ENCODE measurements around the gene SOWAHC.
A peak's percentile ranks its signal among the peaks of the same experiment; 100 is the strongest.
"Not testable (repeated sequence)": the region's sequence is repeated elsewhere in the genome, so short reads cannot be mapped to it uniquely, and the experiment has no call there.

SOWAHC gene, protein sequence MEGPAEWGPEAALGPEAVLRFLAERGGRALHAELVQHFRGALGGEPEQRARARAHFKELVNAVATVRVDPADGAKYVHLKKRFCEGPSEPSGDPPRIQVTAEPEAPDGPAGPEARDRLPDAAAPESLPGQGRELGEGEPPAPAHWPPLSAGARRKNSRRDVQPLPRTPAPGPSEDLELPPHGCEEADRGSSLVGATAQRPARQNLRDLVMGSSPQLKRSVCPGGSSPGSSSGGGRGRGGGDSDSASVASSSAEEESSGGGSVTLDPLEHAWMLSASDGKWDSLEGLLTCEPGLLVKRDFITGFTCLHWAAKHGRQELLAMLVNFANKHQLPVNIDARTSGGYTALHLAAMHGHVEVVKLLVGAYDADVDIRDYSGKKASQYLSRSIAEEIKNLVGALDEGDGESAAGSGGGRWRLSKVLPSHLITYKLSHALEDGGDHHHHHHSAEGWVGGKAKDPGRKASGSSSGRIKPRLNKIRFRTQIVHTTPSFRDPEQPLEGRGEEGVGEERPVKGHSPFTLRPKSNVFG

DNA sequence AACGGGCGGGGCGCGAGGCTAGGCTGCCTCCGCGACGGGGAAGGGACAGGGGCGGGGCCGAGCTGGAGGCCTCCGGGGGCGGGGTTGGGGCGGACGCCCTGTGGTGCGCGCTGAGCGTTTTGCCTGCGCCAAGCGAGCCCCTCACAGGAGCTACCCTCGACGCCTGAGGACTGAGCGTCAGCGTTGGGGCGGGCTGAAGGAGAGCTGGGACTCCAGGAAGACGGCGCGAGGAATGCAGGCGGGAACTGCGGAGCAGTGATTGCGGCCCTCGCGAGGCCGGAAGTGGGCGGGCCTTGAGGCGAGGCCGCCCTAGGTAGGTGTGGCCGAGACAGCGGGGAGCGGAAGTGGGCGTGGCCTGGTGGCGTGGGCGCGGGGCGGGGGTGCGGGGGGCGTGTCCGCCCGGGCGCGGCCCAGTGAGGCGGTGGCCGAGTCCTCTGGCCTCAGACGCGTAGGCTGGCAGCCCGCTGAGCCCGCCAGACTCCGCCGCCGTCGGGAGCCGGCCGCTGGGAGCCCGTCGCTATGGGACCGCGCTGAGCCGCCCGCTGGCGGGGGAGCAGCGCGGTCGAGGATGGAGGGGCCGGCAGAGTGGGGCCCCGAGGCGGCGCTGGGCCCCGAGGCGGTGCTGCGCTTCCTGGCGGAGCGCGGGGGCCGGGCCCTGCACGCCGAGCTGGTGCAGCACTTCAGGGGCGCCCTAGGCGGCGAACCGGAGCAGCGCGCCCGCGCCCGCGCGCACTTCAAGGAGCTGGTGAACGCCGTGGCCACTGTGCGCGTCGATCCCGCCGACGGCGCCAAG lies at the start of gene SOWAHC, which contains the start of gene SEPTIN10:
Gene SOWAHC, plus strand, starts transcription at position 443 of the 793 bp plus-strand sequence. Its CDS starts 126 bp downstream, at position 569.
Gene SEPTIN10, minus strand, starts transcription at position 45 of the 793 bp plus-strand sequence. CDS start 139 bp downstream, outside the sequence.
- DNase-seq, result peak; percentile 84

DNA sequence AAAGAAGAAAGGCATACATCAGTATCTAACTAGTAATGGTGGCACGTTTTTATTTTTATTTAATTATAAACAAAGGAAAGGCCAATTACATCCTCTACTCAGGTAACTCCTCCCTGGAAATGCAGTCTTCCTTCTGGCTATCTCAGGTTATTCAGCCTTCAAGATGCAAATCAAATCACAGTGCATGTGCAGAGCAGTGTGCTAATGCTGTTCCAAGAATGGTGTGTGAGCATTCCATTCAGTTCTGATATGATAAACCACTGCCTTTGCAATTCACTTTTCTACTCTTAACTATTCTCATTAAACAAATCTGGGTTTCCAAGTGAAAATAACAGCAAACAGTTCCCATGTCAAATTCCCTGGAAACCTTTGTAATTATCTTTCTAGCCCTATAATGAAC lies 38.8 kb upstream of the SOWAHC start:
- no peak for DNase-seq

DNA sequence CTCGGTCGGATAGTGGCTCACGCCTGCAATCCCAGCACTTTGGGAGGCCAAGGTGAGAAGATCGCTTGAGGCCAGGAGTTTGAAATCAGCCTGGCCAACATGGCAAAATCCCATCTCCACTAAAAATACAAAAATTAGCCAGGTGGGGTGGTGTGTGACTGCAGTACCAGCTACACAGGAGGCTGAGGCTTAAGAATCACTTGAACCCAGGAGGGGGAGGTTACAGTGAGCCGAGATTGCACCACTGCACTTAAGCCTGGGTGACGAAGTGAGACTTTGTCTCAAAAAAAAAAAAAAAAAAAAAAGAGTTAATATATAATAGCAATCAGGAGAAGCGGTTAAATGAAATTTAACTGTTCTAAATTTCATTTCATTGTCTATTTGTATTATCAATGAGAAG lies 36.5 kb upstream of the SOWAHC start:
- not testable (repeated sequence) for DNase-seq

DNA sequence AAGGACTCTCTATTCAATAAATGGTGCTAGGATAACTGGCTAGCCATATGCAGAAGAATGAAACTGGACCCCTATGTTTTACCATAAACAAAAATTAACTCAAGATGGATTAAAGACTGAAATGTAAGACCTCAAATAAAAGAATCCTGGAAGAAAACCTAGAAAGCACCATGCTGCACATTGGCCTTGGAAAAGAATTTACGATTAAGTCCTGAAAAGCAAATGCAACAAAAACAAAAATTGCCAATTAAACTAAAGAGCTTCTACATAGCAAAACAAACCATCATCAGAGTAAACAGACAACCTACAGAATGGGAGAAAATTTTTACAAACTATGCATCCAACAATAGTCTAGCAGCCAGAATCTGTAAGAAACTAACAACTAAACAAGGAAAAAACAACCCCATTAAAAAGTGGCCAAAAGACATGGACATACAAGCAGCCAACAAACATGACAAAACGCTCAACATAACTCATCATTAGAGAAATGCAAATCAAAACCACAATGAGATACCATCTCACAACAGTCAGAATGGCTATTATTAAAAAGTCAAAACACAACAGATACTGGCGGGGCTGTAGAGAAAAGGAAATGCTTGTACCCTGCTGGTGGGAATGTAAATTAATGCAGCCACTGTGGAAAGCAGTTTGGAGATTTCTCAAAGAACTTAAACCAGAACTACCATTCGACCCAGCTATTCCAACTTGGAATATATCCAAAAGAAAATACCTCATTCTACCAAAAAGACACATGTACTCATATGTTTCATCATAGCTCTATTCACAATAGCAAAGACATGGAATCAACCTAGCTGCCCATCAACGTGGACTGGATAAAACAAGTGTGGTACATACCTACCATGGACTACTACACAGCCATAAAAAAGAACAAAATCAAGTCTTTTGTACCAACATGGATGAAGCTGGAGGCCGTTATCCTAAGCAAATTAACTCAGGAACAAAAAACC lies 31.0 kb upstream of the SOWAHC start:
- DNase-seq, result no peak

DNA sequence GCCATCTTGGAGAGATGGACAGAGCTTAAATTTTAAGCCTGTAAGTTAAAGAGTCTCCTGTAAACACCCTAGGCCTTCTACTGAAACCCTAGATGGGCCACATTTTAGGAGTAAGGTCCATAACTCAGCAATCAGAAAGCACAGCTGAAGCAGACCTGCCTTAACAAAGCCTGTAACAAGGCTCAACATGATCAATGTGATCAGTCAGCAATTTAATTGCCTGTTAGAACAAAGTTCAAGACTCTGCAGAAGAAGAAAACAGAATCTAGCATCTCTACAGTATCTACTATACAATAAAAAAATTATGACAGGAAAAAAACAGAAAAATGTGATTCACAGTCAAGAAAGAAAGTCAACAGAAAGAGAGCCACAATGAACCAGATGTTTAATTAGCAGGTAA lies 27.5 kb upstream of the SOWAHC start:
- DNase-seq, result no peak

DNA sequence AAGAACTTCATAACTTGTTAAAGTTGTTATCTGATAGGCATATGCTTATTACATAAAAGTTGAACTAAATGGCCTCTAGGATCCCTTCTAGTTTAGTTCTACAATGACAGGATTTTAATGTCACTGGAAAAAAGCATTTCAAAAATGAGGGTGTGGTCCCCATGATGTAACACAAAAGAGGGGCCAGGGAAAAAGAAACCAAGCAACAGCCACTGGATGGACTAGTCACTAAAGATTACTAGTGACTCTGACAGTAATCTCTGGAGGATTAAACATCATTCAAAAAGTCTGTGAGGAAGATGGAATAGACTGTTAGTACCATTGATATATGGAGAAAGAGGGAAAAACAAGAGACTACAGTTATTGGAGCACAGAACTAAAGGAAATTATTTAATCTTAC lies 23.0 kb upstream of the SOWAHC start:
- no peak for DNase-seq

DNA sequence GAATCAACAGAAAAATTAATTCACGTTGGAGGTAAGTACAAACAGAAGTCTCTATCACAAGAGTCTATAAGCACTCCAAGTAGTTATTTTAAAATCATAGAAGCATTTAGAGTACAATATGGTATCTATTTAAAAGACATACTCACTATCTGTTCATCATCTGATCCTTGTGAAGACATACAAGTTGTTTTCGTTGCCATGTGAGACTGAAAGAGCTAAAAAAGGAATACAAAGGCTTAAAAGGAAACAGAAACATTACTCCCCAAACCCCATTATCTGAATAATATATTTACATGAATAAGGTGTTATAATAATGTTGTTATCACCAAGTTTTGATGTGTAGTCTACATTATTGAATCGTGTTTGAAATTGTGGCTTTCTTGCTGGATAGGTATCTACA lies 21.3 kb upstream of the SOWAHC start:
- DNase-seq, result no peak

DNA sequence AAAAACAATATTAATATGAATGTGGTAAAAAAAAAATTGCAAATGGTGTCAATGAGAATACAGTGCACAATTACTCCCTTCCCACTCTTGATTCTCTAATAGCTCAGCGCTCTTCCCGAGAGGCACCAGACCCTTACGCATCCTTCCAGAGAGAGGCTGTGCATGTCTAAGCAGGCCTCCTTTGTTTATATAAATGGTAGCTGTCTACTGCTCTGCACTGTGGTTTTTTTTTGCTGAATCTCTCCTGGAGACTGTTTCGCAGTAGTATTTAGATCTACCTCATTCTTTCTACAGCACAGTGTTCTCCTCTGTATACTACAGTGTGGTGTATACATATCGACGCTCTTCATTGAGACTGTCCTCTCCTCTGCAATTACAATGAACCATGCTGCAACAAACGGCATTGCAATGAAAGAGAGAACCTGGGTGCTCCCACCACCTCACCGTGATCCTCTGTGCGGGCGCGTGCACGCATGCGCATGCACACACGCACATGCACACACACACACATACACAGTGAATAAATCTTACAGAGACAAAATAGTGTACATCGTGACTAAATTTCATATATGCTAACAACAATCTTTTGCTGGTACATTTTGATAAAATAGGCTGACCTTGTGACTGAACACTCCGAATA lies 19.8 kb upstream of the SOWAHC start:
- DNase-seq, result no peak

DNA sequence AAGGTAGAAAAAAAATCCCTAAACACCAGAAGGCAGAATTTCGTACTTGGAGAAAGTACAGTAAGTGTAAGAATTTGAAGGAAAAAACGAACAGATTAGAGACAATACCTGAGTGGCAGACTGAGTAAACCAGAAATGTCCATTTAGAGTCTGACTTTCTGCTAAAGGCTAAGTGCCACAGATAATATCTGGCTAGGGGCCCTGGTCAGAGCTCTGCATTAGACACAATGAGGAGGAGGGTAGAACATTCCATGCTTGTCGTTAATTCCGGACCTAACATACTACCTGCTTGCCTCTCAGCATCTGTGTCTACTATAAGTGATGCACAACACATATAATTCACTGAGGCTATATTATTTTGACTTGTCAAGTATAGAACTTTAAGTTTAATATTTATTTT lies 18.5 kb upstream of the SOWAHC start:
- no peak for DNase-seq

DNA sequence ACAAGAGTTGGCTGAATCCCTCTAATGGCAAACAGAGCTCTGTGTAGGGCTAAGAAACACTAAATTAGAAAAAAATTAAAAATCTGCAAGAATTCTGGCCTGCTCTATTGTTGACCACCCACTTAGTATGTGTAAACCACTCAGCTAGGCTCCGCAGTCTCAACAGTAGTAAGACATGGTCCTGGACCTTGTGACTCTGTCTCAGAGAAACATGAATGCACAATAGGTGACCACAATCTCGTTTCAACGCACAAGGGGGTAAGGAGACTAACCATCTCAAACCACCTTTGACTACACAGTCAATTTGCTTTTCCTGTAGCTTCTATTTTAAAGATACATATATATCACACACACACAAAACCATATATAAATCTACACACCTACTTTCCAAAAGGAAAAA lies 16.9 kb upstream of the SOWAHC start:
- no peak for DNase-seq

DNA sequence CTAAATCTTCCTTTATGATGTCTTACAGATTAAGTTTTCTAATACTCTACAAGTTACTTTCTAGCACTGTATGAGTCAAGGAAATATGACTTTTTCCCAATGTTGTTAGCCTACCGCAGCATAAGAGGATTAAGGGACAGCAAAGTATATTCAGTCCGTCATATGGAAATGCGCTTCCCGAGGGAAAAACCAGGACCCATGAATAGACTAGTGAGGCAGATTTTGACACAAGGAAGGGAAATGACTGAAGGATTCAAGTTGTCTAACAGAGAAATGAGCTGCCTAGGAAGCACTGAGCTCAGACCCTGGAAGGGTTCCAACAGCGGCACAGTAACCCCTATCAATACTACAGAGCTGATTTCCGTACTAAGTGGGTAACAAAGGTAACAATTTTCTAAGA lies 12.4 kb upstream of the SOWAHC start:
- DNase-seq, result no peak

DNA sequence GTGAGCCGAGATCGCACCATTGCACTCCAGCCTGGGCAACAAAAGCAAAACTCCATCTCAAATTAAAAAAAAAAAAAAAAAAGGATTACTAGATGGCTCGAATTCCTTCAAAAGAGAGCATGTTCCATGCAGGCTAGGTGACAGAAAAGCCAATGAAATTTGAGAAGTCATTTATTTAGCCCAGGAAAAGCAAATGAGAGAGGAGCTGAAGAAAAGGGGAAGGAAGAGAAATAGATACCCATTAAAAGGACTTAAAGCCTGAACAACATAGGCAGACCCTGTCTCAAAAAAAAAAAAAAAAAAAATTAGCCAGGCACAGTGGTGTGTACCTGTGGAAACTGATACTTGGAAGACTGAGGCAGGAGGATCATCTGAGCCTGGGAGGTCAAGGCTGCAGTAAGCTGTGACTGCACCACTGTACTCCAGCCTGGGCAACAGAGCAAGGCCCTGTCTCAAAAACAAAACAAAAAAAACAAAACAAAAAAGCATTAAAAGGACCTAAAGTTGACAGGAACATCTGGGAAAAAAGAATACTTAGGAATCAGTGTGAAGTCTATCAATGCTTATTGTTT lies 11.5 kb upstream of the SOWAHC start:
- no peak for DNase-seq

DNA sequence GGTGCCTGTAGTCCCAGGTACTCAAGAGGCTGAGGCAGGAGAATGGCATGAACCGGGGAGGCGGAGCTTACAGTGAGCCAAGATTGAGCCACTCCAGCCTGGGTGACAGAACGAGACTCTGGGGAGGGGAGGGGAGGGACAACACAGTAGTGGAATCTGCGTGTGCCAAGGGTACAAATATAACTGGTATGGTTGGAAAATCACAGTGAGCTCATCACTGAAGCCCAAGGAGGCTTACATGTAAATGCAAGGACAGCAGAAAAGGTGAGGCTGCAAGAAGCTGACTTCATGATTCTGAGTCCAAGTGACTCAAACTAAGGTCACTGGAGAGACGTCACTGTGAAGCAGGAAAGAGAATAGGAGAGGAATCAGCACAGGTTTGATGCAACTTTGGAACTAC lies 9.6 kb upstream of the SOWAHC start:
- DNase-seq, result no peak

DNA sequence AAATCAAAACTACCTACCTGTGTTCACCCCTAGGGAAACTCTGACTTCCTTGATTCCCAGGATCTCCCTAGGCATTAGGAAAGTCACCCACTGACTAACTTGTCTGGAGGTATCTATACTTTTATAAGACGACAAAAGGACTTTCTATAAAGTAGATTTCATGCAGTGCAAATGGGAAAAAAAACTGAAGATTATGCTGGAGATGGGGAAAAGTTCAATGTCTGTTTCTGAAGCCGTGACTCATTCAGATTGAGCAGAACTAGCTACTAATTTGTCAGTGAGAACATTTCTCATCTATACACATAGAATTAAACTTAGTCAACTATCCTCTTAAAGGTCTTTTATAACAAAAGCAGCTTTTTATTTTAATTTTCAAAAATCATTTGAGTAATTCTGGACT lies 6.4 kb upstream of the SOWAHC start:
- DNase-seq, result no peak

DNA sequence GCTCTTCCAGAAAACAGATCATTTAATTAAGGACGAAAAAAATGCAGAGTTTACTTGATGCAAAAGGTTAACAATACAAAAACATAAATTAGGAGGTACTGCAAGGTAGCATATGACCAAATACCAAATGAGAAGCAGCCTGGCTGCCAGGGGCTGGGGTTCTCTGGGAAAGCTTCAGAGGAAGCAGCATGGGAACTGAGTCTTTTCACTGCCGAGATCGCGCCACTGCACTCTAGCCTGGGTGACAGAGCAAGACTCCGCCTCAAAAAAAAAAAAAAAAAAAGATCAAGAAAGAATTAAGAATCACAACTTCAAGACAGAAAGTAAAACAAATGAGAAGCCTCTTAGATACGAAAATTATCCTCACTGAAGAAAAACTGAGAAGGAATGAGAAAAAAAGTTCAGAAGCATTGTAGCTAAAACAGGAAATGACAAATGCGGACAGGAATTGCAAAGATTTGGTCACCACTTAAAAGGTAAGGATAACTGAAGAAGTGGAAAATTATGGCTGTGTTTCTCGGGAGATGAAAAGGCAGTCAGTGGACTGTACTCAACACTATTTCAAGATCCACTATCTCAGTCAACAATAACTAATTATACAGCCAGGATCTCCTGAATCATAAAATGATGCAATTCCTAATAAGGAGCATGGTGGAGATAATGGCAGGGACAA lies 4.7 kb upstream of the SOWAHC start:
- DNase-seq, result no peak

DNA sequence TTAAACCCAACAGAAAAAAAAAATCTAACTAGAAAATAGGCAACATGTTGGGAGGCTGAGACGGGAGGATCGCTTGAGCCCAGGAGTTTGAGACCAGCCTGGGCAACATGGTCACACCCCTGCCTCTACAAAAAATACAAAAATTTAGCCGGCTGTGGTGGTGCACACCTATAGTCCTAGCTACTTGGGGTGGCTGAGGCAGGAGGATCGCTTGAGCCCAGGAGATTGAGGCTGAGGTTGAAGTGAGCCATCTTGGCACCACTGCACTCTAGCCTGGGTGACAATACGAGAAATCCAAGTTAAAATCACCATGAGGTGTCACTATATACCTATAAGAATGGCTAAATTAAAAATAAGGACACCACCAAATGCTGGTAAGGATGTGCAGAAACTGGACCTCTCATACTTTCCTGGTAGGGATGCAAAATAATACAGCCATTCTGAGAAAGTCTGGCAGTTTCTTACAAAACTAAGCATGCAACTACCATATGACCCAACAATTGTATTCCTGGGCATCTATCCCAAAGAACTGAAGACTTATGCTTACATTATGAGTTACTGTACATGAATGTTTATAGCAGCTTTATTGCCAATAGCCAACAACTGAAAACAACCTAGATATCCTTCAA lies 2.6 kb upstream of the SOWAHC start:
- no peak for DNase-seq

DNA sequence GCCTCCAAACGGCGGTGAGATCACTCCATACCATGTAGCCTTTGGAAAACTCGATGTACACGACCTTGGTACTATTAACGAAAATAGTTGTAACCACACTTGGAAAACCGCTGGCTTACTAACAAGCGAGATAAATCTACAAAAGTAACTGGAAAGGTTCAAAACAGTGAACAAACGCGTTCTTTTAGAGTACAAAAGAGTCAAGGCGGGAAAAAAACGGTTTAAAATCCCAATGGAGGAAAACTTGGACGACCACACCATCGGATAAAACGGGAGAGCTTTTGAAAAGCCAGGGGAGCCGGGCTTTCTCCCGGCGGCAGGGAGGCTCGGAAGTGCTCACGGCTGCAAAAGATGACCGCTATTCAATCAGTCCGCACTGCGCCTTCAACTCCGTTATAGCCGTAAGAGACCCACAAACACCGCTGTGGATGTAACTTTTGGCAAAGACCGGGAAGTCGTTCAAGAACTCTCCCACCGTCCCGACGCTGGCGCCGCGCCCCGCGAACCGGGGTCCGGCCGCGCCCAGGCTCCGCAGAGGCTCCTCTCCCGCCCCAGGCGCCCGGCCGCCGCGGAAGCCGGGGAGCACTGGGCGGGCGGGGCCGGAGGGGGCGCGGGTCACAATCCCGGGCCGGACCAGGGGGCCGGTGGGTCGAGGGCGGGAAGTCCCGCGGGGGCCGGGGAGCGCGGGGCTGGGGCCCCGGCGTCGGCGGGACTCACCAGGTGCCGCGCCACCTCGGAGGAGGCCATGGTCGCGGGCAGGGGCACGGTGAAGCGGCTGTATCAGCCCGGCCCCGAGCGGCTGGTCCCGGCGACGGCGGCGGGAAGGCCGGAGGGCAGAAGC lies 863 bp upstream of the SOWAHC start:
- DNase-seq, result no peak

DNA sequence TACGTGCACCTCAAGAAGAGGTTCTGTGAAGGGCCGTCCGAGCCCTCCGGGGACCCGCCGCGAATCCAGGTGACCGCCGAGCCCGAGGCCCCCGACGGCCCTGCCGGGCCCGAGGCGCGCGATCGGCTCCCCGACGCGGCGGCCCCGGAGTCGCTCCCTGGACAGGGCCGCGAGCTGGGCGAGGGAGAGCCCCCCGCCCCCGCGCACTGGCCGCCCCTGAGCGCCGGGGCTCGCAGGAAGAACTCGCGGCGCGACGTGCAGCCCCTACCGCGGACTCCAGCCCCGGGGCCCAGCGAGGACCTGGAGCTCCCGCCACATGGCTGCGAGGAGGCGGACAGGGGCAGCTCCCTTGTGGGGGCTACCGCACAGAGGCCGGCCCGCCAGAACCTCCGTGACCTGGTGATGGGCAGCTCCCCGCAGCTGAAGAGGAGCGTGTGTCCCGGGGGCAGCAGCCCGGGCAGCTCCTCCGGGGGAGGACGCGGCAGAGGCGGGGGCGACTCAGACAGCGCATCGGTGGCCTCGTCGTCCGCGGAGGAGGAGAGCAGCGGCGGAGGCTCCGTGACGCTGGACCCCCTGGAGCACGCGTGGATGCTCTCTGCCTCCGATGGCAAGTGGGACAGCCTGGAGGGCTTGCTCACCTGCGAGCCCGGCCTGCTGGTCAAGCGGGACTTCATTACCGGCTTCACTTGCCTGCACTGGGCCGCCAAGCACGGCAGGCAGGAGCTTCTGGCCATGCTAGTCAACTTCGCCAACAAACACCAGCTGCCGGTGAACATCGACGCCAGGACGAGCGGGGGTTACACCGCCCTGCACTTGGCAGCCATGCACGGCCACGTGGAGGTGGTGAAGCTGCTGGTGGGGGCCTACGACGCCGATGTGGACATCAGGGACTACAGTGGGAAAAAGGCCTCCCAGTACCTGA lies 812 bp downstream of the SOWAHC start:
- no peak for DNase-seq

Data from activated CD4-positive, alpha-beta T cell treated with anti-CD3 and anti-CD28 coated beads, Interleukin-2, amount 50 U/mL, for 16 hours (primary cell).